Stomach (tissue), 4 donors: ENCODE measurements around the gene PRELID3B.

ENCODE experiments used
- CTCF ChIP-seq, 7 experiments: fragments of 450-650 bp in 4 of 7; fragments of 200-600 bp in 3 of 7; sonication (generic) in 3 of 7; IDR thresholded peaks; one replicate each; pipeline ENCODE4 v1.5.1; 2016 to 2019; ENCODE audit warnings: antibody characterized with exemption in 7 of 7, control low read depth in 2 of 7, mild to moderate bottlenecking in 1 of 7
- EP300 ChIP-seq: sonication (generic); formaldehyde crosslinking; IDR thresholded peaks from one replicate; pipeline ENCODE4 v1.6.1; 2017; ENCODE audit warnings: antibody characterized with exemption
- POLR2A ChIP-seq, 4 donors: fragments of 450-650 bp; IDR thresholded peaks; one replicate each; pipeline ENCODE4 v1.6.1; 2016; ENCODE audit warnings: antibody characterized with exemption in 4 of 4, control low read depth in 2 of 4, mild to moderate bottlenecking in 1 of 4, moderate library complexity in 1 of 4
- POLR2AphosphoS5 ChIP-seq, 3 donors: sonication (generic); formaldehyde crosslinking; IDR thresholded peaks; one replicate each; pipeline ENCODE4 v1.6.1; 2016; ENCODE audit warnings: antibody characterized with exemption in 3 of 3

GRCh38 chr20:59074456-59074855, 31.9 kb upstream of the PRELID3B start:
- TF ChIP-seq CTCF (IDR thresholded peaks at IDR 0.05), result no peak
- TF ChIP-seq POLR2A (IDR thresholded peaks at IDR 0.05), result no peak
- TF ChIP-seq EP300, result no peak
- TF ChIP-seq POLR2AphosphoS5 (IDR thresholded peaks at IDR 0.05), result no peak
